ACC112 (cell line): ENCODE results near the gene STXBP1.
"Not testable (repeated sequence)": the region's sequence is repeated elsewhere in the genome, so short reads cannot be mapped to it uniquely, and the experiment has no call there.

ENCODE experiments used
- H2AFZ ChIP-seq: fragments of 200-600 bp; sonication (generic); one replicate; pipeline ENCODE4 v1.6.0; 2017; ENCODE audit warnings: antibody characterized with exemption, low read length; ENCODE audit not compliant: unreplicated experiment
- H3K27ac ChIP-seq: fragments of 200-600 bp; sonication (generic); 2 replicates; pipeline ENCODE4 v1.5.1; 2014; ENCODE audit warnings: low read depth, mild to moderate bottlenecking, antibody characterized with exemption, low read length, moderate library complexity
- H3K27me3 ChIP-seq: fragments of 200-600 bp; sonication (generic); 2 replicates; pipeline ENCODE4 v1.6.1; 2014; ENCODE audit warnings: mild to moderate bottlenecking, antibody characterized with exemption, low read length, moderate library complexity, mixed read lengths; ENCODE audit not compliant: insufficient read depth
- H3K36me3 ChIP-seq: fragments of 200-600 bp; sonication (generic); 2 replicates; pipeline ENCODE4 v1.6.1; 2016; ENCODE audit warnings: mild to moderate bottlenecking, antibody characterized with exemption, low read length, moderate library complexity, mixed read lengths; ENCODE audit not compliant: insufficient read depth
- H3K4me1 ChIP-seq: fragments of 200-600 bp; sonication (generic); one replicate; pipeline ENCODE4 v1.6.1; 2016; ENCODE audit warnings: low read length, mixed read lengths; ENCODE audit not compliant: insufficient read depth, unreplicated experiment, control insufficient read depth
- H3K4me3 ChIP-seq: fragments of 200-600 bp; sonication (generic); 2 replicates; pipeline ENCODE4 v1.5.1; 2014; ENCODE audit warnings: mild to moderate bottlenecking, low read depth, low read length
- H3K79me2 ChIP-seq: fragments of 200-600 bp; sonication (generic); one replicate; pipeline ENCODE4 v1.6.0; 2016; ENCODE audit warnings: low read length; ENCODE audit not compliant: control insufficient read depth, unreplicated experiment, insufficient read depth

Gene STXBP1

DNA sequence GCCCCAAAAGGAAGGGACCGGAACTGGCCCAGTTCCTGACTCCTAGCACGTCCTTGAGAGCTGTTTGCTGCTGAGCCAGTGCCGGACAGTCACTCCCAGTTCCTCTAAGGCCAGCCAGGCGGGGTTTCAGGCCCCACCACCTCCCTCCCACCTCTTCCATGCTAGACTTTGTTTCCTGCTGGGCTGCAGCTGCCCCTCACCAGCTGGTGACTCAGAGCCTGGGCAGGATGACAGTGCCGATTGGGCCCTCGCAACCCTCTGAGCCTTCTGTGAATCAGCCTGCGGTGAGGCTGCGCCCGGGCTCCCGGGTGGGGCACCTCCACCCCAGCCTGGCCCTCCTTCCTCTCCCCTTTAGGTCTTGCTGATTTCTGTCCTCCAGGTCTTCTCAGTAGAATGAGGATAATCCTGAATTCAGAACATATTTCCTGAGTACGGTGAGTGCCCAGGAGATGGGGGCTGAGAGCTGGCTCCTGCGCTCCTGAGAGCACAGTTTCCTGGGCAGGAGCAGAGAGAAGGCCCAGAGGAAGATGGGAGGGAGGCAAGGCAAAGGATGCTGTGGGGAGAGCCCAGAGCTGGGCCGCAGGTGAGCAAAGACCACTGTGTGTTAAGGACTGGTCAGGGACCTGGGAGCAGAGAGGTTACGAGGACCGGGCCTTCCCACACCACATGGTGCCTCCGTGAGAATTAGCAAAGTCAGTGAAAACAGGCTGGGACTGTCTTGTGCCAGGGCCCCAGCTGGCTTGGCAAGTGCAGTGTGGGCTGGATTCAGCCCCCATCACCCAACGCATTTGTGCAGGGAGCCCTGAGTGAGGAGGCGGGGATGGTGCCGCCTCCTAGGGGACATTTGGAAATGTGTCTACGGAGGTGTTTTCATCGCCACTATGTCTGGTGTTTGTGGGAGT is 32.9 kb upstream of the STXBP1 start:
- peak overlapping the region; percentile 69 for H3K4me3 ChIP-seq
- peaks cover 26% of the 10 kb centered on the region for H3K79me2 ChIP-seq
- peaks cover 44% of the 10 kb centered on the region for H3K4me1 ChIP-seq
- peak overlapping the region; percentile 89 for H3K27ac ChIP-seq
- H2AFZ ChIP-seq, result no peak overlapping the region
- peaks cover 4% of the 10 kb centered on the region; the same call in 1 of the 2 replicates for H3K36me3 ChIP-seq
- no peaks in the 10 kb centered on the region for H3K27me3 ChIP-seq

- Histone ChIP-seq H3K36me3 (peaks cover 4% of the 10 kb centered on the region; the same call in 1 of the 2 replicates), H3K4me3 (peak overlapping the region; percentile 69), H3K79me2 (peaks cover 29% of the 10 kb centered on the region), H3K27ac (no peak overlapping the region), H3K4me1 (peaks cover 41% of the 10 kb centered on the region), H2AFZ (no peak overlapping the region), H3K27me3 (no peaks in the 10 kb centered on the region)
Observed at GRCh38 chr9:127580366-127580765, 31.7 kb upstream of the STXBP1 start.

- no peaks in the 10 kb centered on the region for H3K27me3 ChIP-seq
- H2AFZ ChIP-seq, result no peak overlapping the region
- H3K4me3 ChIP-seq, result peak overlapping the region; percentile 69; the same call in 1 of the 2 replicates
- H3K27ac ChIP-seq, result no peak overlapping the region
- H3K79me2 ChIP-seq, result peaks cover 30% of the 10 kb centered on the region
- H3K4me1 ChIP-seq, result peaks cover 44% of the 10 kb centered on the region
- H3K36me3 ChIP-seq, result peaks cover 4% of the 10 kb centered on the region; the same call in 1 of the 2 replicates
Observed at GRCh38 chr9:127580879-127581475, 31.1 kb upstream of the STXBP1 start.

DNA sequence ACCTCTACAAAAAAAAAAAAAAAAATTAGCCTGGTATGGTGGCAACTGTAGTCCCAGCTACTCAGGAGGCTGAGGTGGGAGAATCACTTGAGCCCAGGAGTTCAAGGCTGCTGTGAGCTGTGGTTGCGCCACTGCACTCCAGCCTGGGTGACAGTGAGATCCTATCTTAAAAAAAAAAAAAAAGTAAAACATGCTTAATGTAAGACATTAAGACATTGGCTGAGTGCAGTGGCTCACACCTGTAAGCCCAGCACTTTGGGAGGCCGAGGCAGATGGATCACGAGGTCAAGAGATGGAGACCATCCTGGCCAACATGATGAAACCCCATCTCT is 27.6 kb upstream of the STXBP1 start:
- Histone ChIP-seq H3K27ac (peak overlapping the region; percentile 68), H3K79me2 (peaks cover 30% of the 10 kb centered on the region), H3K4me1 (peaks cover 42% of the 10 kb centered on the region)
- not testable (repeated sequence) for H3K27me3 ChIP-seq, H3K36me3 ChIP-seq, H2AFZ ChIP-seq, H3K4me3 ChIP-seq

DNA sequence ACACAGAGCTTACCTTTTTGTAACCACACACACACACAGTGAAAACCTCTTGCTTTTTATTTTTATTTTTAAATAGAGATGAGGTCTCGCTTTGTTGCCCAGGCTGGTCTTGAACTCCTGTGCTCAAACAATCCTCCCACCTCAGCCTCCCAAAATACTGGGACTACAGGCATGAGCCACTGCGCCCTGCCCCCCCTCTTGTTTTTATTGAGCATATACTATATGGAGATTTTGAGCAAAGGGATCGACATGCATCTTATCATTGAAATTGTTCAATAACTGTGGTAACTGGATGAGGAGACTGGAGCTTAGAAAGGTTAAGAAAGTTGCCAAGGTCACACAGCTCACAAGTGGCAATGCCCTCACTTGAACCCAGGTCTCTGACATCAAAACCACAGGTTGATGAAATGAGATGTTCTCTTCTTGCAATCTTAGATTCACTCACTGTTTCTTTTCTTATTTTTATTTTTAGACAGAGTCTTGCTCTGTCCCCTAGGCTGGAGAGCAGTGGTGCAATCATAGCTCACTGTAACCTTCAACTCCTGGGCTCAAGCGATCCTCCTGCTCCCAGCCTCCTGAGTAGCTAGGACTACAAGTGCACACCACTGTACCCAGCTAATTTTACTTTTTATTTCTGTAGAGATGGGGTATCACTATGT is 26.8 kb upstream of the STXBP1 start:
- Histone ChIP-seq H3K36me3 (peaks cover 4% of the 10 kb centered on the region; the same call in 1 of the 2 replicates), H2AFZ (no peak overlapping the region), H3K27ac (peak overlapping the region; percentile 68), H3K27me3 (no peaks in the 10 kb centered on the region), H3K4me1 (peaks cover 37% of the 10 kb centered on the region), H3K79me2 (peaks cover 21% of the 10 kb centered on the region), H3K4me3 (no peak overlapping the region)

- Histone ChIP-seq H3K4me3 (no peak overlapping the region), H3K4me1 (peaks cover 29% of the 10 kb centered on the region), H3K27ac (peak overlapping the region; percentile 68), H3K79me2 (peaks cover 15% of the 10 kb centered on the region), H2AFZ (no peak overlapping the region), H3K36me3 (peaks cover 4% of the 10 kb centered on the region; the same call in 1 of the 2 replicates), H3K27me3 (no peaks in the 10 kb centered on the region)
Observed at GRCh38 chr9:127586096-127586495, 26.0 kb upstream of the STXBP1 start.

- H3K36me3 ChIP-seq, result peaks cover 4% of the 10 kb centered on the region; the same call in 1 of the 2 replicates
- H3K4me1 ChIP-seq, result peaks cover 29% of the 10 kb centered on the region
- H3K4me3 ChIP-seq, result no peak overlapping the region
- no peak overlapping the region for H2AFZ ChIP-seq
- peaks cover 15% of the 10 kb centered on the region for H3K79me2 ChIP-seq
- H3K27me3 ChIP-seq, result no peaks in the 10 kb centered on the region
- no peak overlapping the region for H3K27ac ChIP-seq
Observed at GRCh38 chr9:127586537-127586936, 25.5 kb upstream of the STXBP1 start.

- Histone ChIP-seq H3K27me3 (no peaks in the 10 kb centered on the region), H2AFZ (no peak overlapping the region), H3K4me3 (no peak overlapping the region), H3K27ac (no peak overlapping the region), H3K4me1 (peaks cover 29% of the 10 kb centered on the region), H3K79me2 (peaks cover 15% of the 10 kb centered on the region), H3K36me3 (no peaks in the 10 kb centered on the region)
Observed at GRCh38 chr9:127587966-127588365, 24.1 kb upstream of the STXBP1 start.

DNA sequence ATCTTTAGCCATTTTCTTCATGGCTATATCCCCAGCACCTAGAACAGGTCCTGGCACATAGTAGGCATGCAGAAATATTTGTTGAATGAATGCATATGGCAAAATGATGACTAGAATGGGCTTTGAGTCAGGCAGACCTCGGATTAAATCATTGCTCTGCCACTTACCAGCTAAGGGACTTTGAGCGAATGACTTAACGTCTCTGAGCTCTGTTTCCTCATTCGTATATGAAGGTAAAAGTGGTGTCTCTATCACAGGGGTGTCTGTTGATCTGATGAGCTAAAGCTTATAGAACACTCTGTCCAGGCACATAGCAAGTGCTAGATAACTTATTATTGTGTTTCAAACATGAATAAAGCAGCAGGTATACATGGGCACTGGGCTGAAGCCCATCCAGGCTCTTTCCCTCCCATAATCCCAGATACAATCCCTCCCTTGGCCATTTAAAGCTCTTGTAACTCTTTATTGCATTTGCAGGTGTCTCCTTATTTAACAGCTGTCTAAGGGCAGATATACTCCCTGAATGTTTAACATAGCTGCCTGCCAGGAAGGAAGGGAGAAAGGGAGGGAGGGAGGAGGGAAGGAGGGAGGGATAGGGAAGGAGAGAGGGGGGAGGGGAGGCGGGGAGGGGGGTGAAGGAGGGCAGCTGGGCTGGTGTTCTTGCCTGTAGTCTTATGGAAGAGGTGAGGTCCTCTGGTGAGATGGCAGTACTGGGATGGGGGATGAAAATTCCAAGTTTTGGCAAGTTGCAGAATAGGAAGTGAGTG is 23.2 kb upstream of the STXBP1 start:
- H3K27me3 ChIP-seq, result no peaks in the 10 kb centered on the region
- no peaks in the 10 kb centered on the region for H3K36me3 ChIP-seq
- H3K4me3 ChIP-seq, result no peak overlapping the region
- peaks cover 15% of the 10 kb centered on the region for H3K79me2 ChIP-seq
- no peak overlapping the region for H3K27ac ChIP-seq
- peaks cover 21% of the 10 kb centered on the region for H3K4me1 ChIP-seq
- H2AFZ ChIP-seq, result no peak overlapping the region

GRCh38 chr9:127589955-127590370 is 22.1 kb upstream of the STXBP1 start:
- no peak overlapping the region for H3K27ac ChIP-seq
- no peak overlapping the region for H3K4me3 ChIP-seq
- H3K79me2 ChIP-seq, result peaks cover 15% of the 10 kb centered on the region
- no peaks in the 10 kb centered on the region for H3K27me3 ChIP-seq
- no peak overlapping the region for H2AFZ ChIP-seq
- H3K36me3 ChIP-seq, result no peaks in the 10 kb centered on the region
- H3K4me1 ChIP-seq, result peaks cover 17% of the 10 kb centered on the region
